Activated T-cell treated with anti-CD3 and anti-CD28 coated beads for 48 hours (primary cell): ENCODE measurements around the gene SYNJ2BP.

Experiments
- DNase-seq: peaks from one replicate; pipeline ENCODE4 v3.0.0-alpha.2; 2020; ENCODE audit warnings: low read depth

SYNJ2BP gene

GRCh38 chr14:70391493-70392391 is 25.1 kb downstream of the SYNJ2BP start:
- no peak for DNase-seq

- DNase-seq: no peak
These were observed 34.4 kb downstream of the SYNJ2BP start for GRCh38 chr14:70382536-70382935.

GRCh38 chr14:70380824-70381223 is 36.1 kb downstream of the SYNJ2BP start:
- no peak for DNase-seq

- no peak for DNase-seq
These were observed 38.2 kb downstream of the SYNJ2BP start for GRCh38 chr14:70378696-70379095.
